Endothelial cell of umbilical vein (primary cell): ENCODE measurements around the gene NEU2. TPM values are rescaled to one million over a fixed set of nuclear protein-coding genes. Genes with fewer than 3 reads are reported as not detected.

Experiments used
- BruUV-seq: library from RNA; stranded (reverse); fragments of 400-500 nt; replicated peaks from 2 replicates; lab custom pipeline; 2021; lab: Mats Ljungman, UMichigan
- CTCF ChIA-PET: fragments of 300-600, 350-600 bp; sonication (Branson Sonifier 250); formaldehyde crosslinking; loops from one replicate; lab custom pipeline; 2021; ENCODE audit warnings: antibody characterized with exemption, inconsistent platforms; lab: Charles Lee
- POLR2A ChIA-PET: fragments of 300-600, 350-600 bp; sonication (Branson Sonifier 250); formaldehyde crosslinking; loops from one replicate; lab custom pipeline; 2021; ENCODE audit warnings: antibody characterized with exemption, inconsistent platforms; lab: Charles Lee
- DNase-seq: peaks from one replicate; pipeline ENCODE4 v3.0.0-alpha.2; 2011; ENCODE audit warnings: low read depth, low spot score
- FAIRE-seq: peaks from 2 replicates; lab custom pipeline; 2011; peaks lifted over from hg19 to GRCh38; lab: Jason Lieb, UNC
- H2AFZ ChIP-seq: 2 replicates; pipeline ENCODE4 v1.6.0; 2012; ENCODE audit warnings: low read depth, low read length, control low read depth, inconsistent platforms
- H3K27ac ChIP-seq: 2 replicates; pipeline ENCODE4 v1.5.1; 2011; ENCODE audit warnings: low read depth, mild to moderate bottlenecking, control low read depth, low read length, moderate library complexity; ENCODE audit not compliant: insufficient read depth
- H3K27me3 ChIP-seq, 2 experiments: 2 replicates each; pipeline versions ENCODE4 v1.6.0 to v1.6.1; 2011; ENCODE audit warnings: low read length in 2 of 2, mixed read lengths in 1 of 2; ENCODE audit not compliant: control insufficient read depth in 2 of 2, insufficient read depth in 2 of 2
- H3K36me3 ChIP-seq, 2 experiments: 2 replicates in 1 of 2; 3 replicates in 1 of 2; pipeline ENCODE4 v1.5.1; 2011; ENCODE audit warnings: low read length in 2 of 2, mild to moderate bottlenecking in 1 of 2, moderate library complexity in 1 of 2; ENCODE audit not compliant: control insufficient read depth in 2 of 2, insufficient read depth in 2 of 2; ENCODE audit errors: extremely low read depth in 1 of 2
- H3K4me1 ChIP-seq: 3 replicates; pipeline ENCODE4 v1.5.1; 2011; ENCODE audit warnings: mild to moderate bottlenecking, low read length; ENCODE audit not compliant: control insufficient read depth, insufficient read depth; ENCODE audit errors: extremely low read depth
- H3K4me2 ChIP-seq: 2 replicates; pipeline ENCODE4 v1.6.1; 2011; ENCODE audit warnings: low read length, control low read depth, mixed read lengths; ENCODE audit not compliant: insufficient read depth
- H3K4me3 ChIP-seq, 3 experiments: fragments of 200-600 bp in 1 of 3; sonication (generic), shearing (Covaris generic) in 1 of 3; replicated peaks in 1 of 3; 2 replicates each; pipeline ENCODE4 v1.5.1; 2011 to 2016; ENCODE audit warnings: control low read depth in 3 of 3, low read length in 3 of 3, mild to moderate bottlenecking in 2 of 3, inconsistent platforms in 1 of 3, low read depth in 1 of 3, moderate library complexity in 1 of 3; ENCODE audit not compliant: insufficient read depth in 1 of 3
- H3K79me2 ChIP-seq: 2 replicates; pipeline ENCODE4 v1.6.0; 2012; ENCODE audit warnings: low read length, inconsistent platforms; ENCODE audit not compliant: control insufficient read depth, insufficient read depth
- H3K9ac ChIP-seq: replicated peaks from 2 replicates; pipeline ENCODE3; 2011; ENCODE audit warnings: low read length, control low read depth; ENCODE audit not compliant: insufficient read depth; ENCODE audit errors: extremely low read depth
- H3K9me1 ChIP-seq: replicated peaks from 3 replicates; pipeline ENCODE4 v1.6.0; 2011; ENCODE audit warnings: mild to moderate bottlenecking, low read length; ENCODE audit not compliant: control insufficient read depth, insufficient read depth; ENCODE audit errors: extremely low read depth
- H3K9me3 ChIP-seq: replicated peaks from 2 replicates; pipeline ENCODE4 v1.5.1; 2012; ENCODE audit warnings: low read length, inconsistent platforms; ENCODE audit not compliant: control insufficient read depth, insufficient read depth
- H4K20me1 ChIP-seq: replicated peaks from 2 replicates; pipeline ENCODE3; 2011; ENCODE audit warnings: mild to moderate bottlenecking, low read length; ENCODE audit not compliant: control insufficient read depth, insufficient read depth; ENCODE audit errors: extremely low read depth
- EZH2 ChIP-seq: IDR thresholded peaks from 2 replicates; pipeline ENCODE4 v1.6.1; 2012; ENCODE audit warnings: borderline replicate concordance, low read depth, mild to moderate bottlenecking, moderate library complexity, low read length, inconsistent platforms; ENCODE audit not compliant: severe bottlenecking
- FOS ChIP-seq: IDR thresholded peaks from 2 replicates; pipeline ENCODE4 v1.6.1; 2011; ENCODE audit warnings: mild to moderate bottlenecking, low read length, moderate library complexity, borderline replicate concordance; ENCODE audit not compliant: insufficient read depth
- GATA2 ChIP-seq: IDR thresholded peaks from 2 replicates; pipeline ENCODE4 v1.7.0; 2011; ENCODE audit warnings: low read depth, mild to moderate bottlenecking, moderate library complexity, mixed read lengths, low read length; ENCODE audit not compliant: insufficient read length, insufficient read depth
- JUN ChIP-seq: IDR thresholded peaks from 2 replicates; pipeline ENCODE4 v1.6.1; 2011; ENCODE audit warnings: borderline replicate concordance, low read depth; ENCODE audit not compliant: insufficient read length, insufficient read depth
- MYC ChIP-seq: IDR thresholded peaks from one replicate; pipeline ENCODE4 v1.6.1; 2011; ENCODE audit warnings: mild to moderate bottlenecking, low read depth, low read length
- POLR2A ChIP-seq: IDR thresholded peaks from 2 replicates; pipeline ENCODE4 v1.6.1; 2012; ENCODE audit warnings: low read depth, mild to moderate bottlenecking, control low read depth, low read length
- POLR2AphosphoS5 ChIP-seq: IDR thresholded peaks from 2 replicates; pipeline ENCODE4 v1.6.1; 2012; ENCODE audit warnings: low read depth, mild to moderate bottlenecking, control low read depth, low read length, moderate library complexity; ENCODE audit not compliant: insufficient read depth
- dilution Hi-C: fragments of 300-500 bp; cut with MboI; formaldehyde crosslinking; loops from one replicate; pipeline ENCODE4 v1.15.0; 2019; ENCODE audit warnings: low sequenced_read_pairs; ENCODE audit not compliant: extremely low pct_ligation_motif_present
- intact Hi-C: fragments of 100-400 bp; cut with micrococcal nuclease; formaldehyde crosslinking; loops from one replicate; pipeline ENCODE4 v1.10.0; 2022
- polyA plus RNA-seq, 4 experiments: library from polyadenylated mRNA; depleted of rRNA in 3 of 4; stranded (reverse) in 3 of 4; unstranded in 1 of 4; fragments of >200 nt; gene quantifications; 2 replicates each; pipeline versions ENCODE4 v1.2.1 to v1.2.3, GENCODE V29; 2011 to 2012; ENCODE audit warnings: missing spikeins in 1 of 4
- total RNA-seq: library from RNA; stranded (reverse); gene quantifications from 2 replicates; pipeline ENCODE4 v1.2.3, GENCODE V29; 2021
- TF ChIP-seq, protein P1 (sequence below): IDR thresholded peaks from 2 replicates; pipeline ENCODE4 v1.6.1; 2011; ENCODE audit not compliant: insufficient read depth, insufficient read length
- TF ChIP-seq, protein P2 (sequence below), 2 donors: IDR thresholded peaks; 1 replicate in 1 of 2; 2 replicates in 1 of 2; pipeline ENCODE4 v1.5.1; 2011; ENCODE audit warnings: low read length in 2 of 2, mild to moderate bottlenecking in 2 of 2, moderate library complexity in 2 of 2, control low read depth in 1 of 2, inconsistent platforms in 1 of 2, low read depth in 1 of 2; ENCODE audit not compliant: insufficient read depth in 1 of 2; ENCODE audit errors: extremely low read depth in 1 of 2

NEU2 gene
- total and polyA plus RNA-seq, 2 donors (not counting 3 experiments of a cell fraction or from before 2014, with no cell fraction given) = not detected

DNA sequence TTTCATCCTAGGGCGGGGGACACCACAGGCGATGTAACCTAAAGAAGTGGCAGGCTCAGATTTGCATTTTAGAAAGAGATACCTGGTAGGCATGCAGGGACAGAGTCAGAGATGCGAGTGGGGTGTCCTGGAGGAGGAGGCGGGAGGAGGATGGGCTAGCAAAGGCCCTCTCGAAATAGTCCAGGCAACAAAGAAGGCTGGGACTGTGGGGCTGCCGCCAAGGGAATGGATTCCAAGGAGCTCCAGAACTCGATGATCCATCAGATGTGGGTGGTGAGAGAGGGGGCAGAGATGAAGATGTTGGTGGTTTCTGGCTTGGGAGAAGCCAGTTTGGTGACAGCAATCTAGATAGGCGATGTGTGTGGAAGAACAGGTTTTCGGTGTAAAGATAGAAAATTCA, 15.2 kb downstream of the NEU2 start:
- H3K27ac ChIP-seq = no peak overlapping the region
- POLR2A ChIA-PET = no interaction called here
- no TSS peak for BruUV-seq

More for the DNA sequence above, 15.2 kb downstream of the NEU2 start:
- DNase-seq = no peak
- Histone ChIP-seq H3K4me3 (no peak overlapping the region), H3K4me2 (no peak overlapping the region), H3K9ac (no peak overlapping the region), H2AFZ (no peak overlapping the region), H3K79me2 (no peaks in the 10 kb centered on the region), H3K9me1 (no peaks in the 10 kb centered on the region), H4K20me1 (no peaks in the 10 kb centered on the region), H3K27me3 (peaks cover 0 to 1% of the 10 kb centered on the region in 2 experiments), H3K9me3 (no peaks in the 10 kb centered on the region), H3K36me3 (no peaks in the 10 kb centered on the region), H3K4me1 (peaks cover 4% of the 10 kb centered on the region)
- intact Hi-C loops = no loop called here
- dilution Hi-C loops = no loop called here
- FAIRE-seq = no peak
- TF ChIP-seq, protein P1, sequence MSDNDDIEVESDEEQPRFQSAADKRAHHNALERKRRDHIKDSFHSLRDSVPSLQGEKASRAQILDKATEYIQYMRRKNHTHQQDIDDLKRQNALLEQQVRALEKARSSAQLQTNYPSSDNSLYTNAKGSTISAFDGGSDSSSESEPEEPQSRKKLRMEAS = no peak
- TF ChIP-seq FOS (no peak), EZH2 (no peak), POLR2A (no peak), POLR2AphosphoS5 (no peak), GATA2 (no peak), MYC (no peak), JUN (no peak)
- TF ChIP-seq, protein P2, sequence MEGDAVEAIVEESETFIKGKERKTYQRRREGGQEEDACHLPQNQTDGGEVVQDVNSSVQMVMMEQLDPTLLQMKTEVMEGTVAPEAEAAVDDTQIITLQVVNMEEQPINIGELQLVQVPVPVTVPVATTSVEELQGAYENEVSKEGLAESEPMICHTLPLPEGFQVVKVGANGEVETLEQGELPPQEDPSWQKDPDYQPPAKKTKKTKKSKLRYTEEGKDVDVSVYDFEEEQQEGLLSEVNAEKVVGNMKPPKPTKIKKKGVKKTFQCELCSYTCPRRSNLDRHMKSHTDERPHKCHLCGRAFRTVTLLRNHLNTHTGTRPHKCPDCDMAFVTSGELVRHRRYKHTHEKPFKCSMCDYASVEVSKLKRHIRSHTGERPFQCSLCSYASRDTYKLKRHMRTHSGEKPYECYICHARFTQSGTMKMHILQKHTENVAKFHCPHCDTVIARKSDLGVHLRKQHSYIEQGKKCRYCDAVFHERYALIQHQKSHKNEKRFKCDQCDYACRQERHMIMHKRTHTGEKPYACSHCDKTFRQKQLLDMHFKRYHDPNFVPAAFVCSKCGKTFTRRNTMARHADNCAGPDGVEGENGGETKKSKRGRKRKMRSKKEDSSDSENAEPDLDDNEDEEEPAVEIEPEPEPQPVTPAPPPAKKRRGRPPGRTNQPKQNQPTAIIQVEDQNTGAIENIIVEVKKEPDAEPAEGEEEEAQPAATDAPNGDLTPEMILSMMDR (IDR thresholded peaks at IDR 0.05; ENCODE audit: extremely low read depth in 1 of 2, insufficient read depth in 1 of 2, low read depth in 1 of 2, low read length in 2 of 2) = no peak
- CTCF ChIA-PET = interaction anchor here (1.9 to 3.4 kb wide), 2 partner anchors 13 to 19 kb away, joined by 7 to 19 read pairs; partner anchors contain the start of gene INPP5D
